Neural progenitor cell (in vitro differentiated cells): ENCODE data around the gene ERFL. TPM values are rescaled to one million over a fixed set of nuclear protein-coding genes. Genes with fewer than 3 reads are reported as not detected.

Experiments
- DNase-seq: peaks from one replicate; pipeline ENCODE4 v3.0.0-alpha.2; 2016; ENCODE audit warnings: low spot score
- H2AFZ ChIP-seq: fragments of 200-600 bp; sonication (generic); replicated peaks from 2 replicates; pipeline ENCODE4 v1.6.1; 2016; ENCODE audit warnings: antibody characterized with exemption
- H3F3A ChIP-seq: fragments of 200-600 bp; sonication (generic); 2 replicates; pipeline ENCODE4 v1.6.1; 2016; ENCODE audit warnings: antibody characterized with exemption, low read depth
- H3K27ac ChIP-seq: fragments of 200-600 bp; sonication (generic); 2 replicates; pipeline ENCODE4 v1.5.1; 2016; ENCODE audit warnings: mild to moderate bottlenecking
- H3K27me3 ChIP-seq: fragments of 200-600 bp; sonication (generic); 2 replicates; pipeline ENCODE4 v1.6.1; 2016; ENCODE audit warnings: mild to moderate bottlenecking, moderate library complexity
- H3K36me3 ChIP-seq: fragments of 200-600 bp; sonication (generic); 2 replicates; pipeline ENCODE4 v1.5.1; 2016
- H3K4me1 ChIP-seq: fragments of 200-600 bp; sonication (generic); 2 replicates; pipeline ENCODE4 v1.6.1; 2016; ENCODE audit warnings: mixed run types
- H3K4me2 ChIP-seq: fragments of 200-600 bp; sonication (generic); 2 replicates; pipeline ENCODE4 v1.6.1; 2016
- H3K4me3 ChIP-seq: fragments of 200-600 bp; sonication (generic); 2 replicates; pipeline ENCODE4 v1.5.1; 2016
- H3K79me2 ChIP-seq: fragments of 200-600 bp; sonication (generic); 2 replicates; pipeline ENCODE4 v1.6.1; 2016; ENCODE audit warnings: low read depth
- H3K9ac ChIP-seq: fragments of 200-600 bp; sonication (generic); 2 replicates; pipeline ENCODE4 v1.6.1; 2016
- H3K9me3 ChIP-seq: fragments of 200-600 bp; sonication (generic); 2 replicates; pipeline ENCODE4 v1.5.1; 2016; ENCODE audit warnings: low read depth
- H4K20me1 ChIP-seq: fragments of 200-600 bp; sonication (generic); 2 replicates; pipeline ENCODE4 v1.6.1; 2016; ENCODE audit warnings: low read depth
- H3K27ac Mint-ChIP-seq: 3 replicates; pipeline ENCODE4 v1.8.0; 2021; ENCODE audit warnings: mixed read lengths
- H3K27me3 Mint-ChIP-seq: 2 replicates; pipeline ENCODE4 v1.8.0; 2022; ENCODE audit warnings: low read depth, mild to moderate bottlenecking, inconsistent platforms, moderate library complexity, mixed read lengths; ENCODE audit not compliant: insufficient read depth
- H3K36me3 Mint-ChIP-seq: 3 replicates; pipeline ENCODE4 v1.8.0; 2021; ENCODE audit warnings: mixed read lengths
- H3K4me1 Mint-ChIP-seq: 3 replicates; pipeline ENCODE4 v1.8.0; 2021; ENCODE audit warnings: mixed read lengths
- H3K4me3 Mint-ChIP-seq: 3 replicates; pipeline ENCODE4 v1.8.0; 2021; ENCODE audit warnings: mild to moderate bottlenecking, moderate library complexity, mixed read lengths
- H3K9me3 Mint-ChIP-seq: 3 replicates; pipeline ENCODE4 v1.8.0; 2020; ENCODE audit warnings: mixed read lengths
- EZH2 ChIP-seq: fragments of 200-600 bp; sonication (generic); IDR thresholded peaks from 2 replicates; pipeline ENCODE4 v1.6.1; 2017; ENCODE audit warnings: antibody characterized with exemption, mild to moderate bottlenecking, moderate library complexity
- EZH2phosphoT487 ChIP-seq: fragments of 200-600 bp; sonication (generic); IDR thresholded peaks from 2 replicates; pipeline ENCODE4 v1.6.1; 2017; ENCODE audit warnings: antibody characterized with exemption
- total RNA-seq: library from RNA; depleted of rRNA; stranded (reverse); fragments of >200 nt; gene quantifications from 2 replicates; pipeline ENCODE4 v1.2.3, GENCODE V29; 2015; ENCODE audit warnings: low replicate concordance
- TF ChIP-seq, protein P1 (sequence below): fragments of 200-600 bp; sonication (generic); IDR thresholded peaks from 2 replicates; pipeline ENCODE4 v1.5.1; 2017; ENCODE audit warnings: antibody characterized with exemption, mild to moderate bottlenecking

ERFL gene
- total RNA-seq, 1 donor from 2014 or later: 0.65 TPM

- no peak overlapping the region for H3K4me3 ChIP-seq
- H3K4me1 ChIP-seq: peaks cover 8% of the 10 kb centered on the region
- H3K4me2 ChIP-seq: no peak overlapping the region
- peaks cover 4% of the 10 kb centered on the region for H3K4me1 Mint-ChIP-seq
- peaks cover 24% of the 10 kb centered on the region for H3K27me3 Mint-ChIP-seq
- H3K27ac Mint-ChIP-seq: no peak overlapping the region
- H3K9me3 ChIP-seq: no peaks in the 10 kb centered on the region
- no peak overlapping the region for H3K4me3 Mint-ChIP-seq
- no peak overlapping the region for H3K9ac ChIP-seq
- no peak overlapping the region for H2AFZ ChIP-seq
- no peaks in the 10 kb centered on the region for H3K9me3 Mint-ChIP-seq
- no peak overlapping the region for H3K27ac ChIP-seq
- H4K20me1 ChIP-seq: peaks cover 17% of the 10 kb centered on the region
- peaks cover 5% of the 10 kb centered on the region for H3K36me3 Mint-ChIP-seq
- no peaks in the 10 kb centered on the region for H3K36me3 ChIP-seq
- no peaks in the 10 kb centered on the region for H3F3A ChIP-seq
- TF ChIP-seq EZH2 (no peak), EZH2phosphoT487 (no peak)
- TF ChIP-seq, protein P1, sequence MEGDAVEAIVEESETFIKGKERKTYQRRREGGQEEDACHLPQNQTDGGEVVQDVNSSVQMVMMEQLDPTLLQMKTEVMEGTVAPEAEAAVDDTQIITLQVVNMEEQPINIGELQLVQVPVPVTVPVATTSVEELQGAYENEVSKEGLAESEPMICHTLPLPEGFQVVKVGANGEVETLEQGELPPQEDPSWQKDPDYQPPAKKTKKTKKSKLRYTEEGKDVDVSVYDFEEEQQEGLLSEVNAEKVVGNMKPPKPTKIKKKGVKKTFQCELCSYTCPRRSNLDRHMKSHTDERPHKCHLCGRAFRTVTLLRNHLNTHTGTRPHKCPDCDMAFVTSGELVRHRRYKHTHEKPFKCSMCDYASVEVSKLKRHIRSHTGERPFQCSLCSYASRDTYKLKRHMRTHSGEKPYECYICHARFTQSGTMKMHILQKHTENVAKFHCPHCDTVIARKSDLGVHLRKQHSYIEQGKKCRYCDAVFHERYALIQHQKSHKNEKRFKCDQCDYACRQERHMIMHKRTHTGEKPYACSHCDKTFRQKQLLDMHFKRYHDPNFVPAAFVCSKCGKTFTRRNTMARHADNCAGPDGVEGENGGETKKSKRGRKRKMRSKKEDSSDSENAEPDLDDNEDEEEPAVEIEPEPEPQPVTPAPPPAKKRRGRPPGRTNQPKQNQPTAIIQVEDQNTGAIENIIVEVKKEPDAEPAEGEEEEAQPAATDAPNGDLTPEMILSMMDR: no peak
- H3K79me2 ChIP-seq: no peaks in the 10 kb centered on the region
- H3K27me3 ChIP-seq: peaks cover 45% of the 10 kb centered on the region
- DNase-seq: no peak
Observed at GRCh38 chr19:41907994-41908615, 20.1 kb downstream of the ERFL start.

DNA sequence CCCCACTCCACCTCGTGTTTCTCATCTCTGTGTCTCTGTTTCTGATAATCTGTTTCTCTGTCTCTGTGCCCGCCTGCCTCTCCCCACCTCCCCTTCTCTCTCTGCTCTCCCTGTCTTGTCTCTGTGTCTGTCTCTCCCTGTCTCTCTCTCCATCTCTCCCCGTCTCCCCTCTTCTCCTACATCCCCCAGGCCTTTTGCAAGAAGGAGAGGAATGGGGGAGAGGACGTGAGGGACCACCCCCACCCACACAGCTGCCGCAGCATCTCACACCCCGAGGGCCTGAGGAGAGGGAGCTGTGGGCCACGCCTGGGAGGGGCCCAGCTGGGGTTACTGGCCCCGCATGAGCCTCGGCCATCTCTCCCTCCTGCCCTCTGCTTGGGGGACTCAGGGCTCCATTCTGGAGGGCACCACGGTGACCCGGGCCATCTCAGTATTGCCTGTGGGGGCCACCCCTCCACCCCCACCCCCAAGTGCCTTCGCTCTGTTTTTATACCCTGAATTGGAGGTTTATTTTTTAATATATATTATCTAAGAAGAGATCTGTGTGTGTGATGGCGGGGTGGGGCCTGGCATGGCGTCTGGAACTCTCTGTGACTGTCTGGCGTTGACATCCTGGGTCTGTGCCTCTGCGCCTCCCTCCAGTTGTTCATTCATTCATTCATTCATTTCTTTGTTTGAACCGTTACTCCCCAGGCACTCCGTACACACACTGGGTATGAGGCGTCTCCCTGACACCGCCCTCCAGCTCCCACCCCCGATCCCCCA lies 21.2 kb downstream of the ERFL start:
- H3K9me3 Mint-ChIP-seq: no peaks in the 10 kb centered on the region
- H3K9ac ChIP-seq: no peak overlapping the region
- H3K27ac Mint-ChIP-seq: no peak overlapping the region
- H3K4me3 Mint-ChIP-seq: no peak overlapping the region
- peaks cover 5% of the 10 kb centered on the region for H3K36me3 Mint-ChIP-seq
- H3K36me3 ChIP-seq: no peaks in the 10 kb centered on the region
- H3K27ac ChIP-seq: no peak overlapping the region
- H3K4me1 ChIP-seq: no peaks in the 10 kb centered on the region
- no peak overlapping the region for H2AFZ ChIP-seq
- H3K79me2 ChIP-seq: no peaks in the 10 kb centered on the region
- peaks cover 35% of the 10 kb centered on the region for H3K27me3 ChIP-seq
- peaks cover 12% of the 10 kb centered on the region for H4K20me1 ChIP-seq
- peaks cover 18% of the 10 kb centered on the region for H3K27me3 Mint-ChIP-seq
- H3K4me1 Mint-ChIP-seq: peaks cover 4% of the 10 kb centered on the region
- no peak for TF ChIP-seq EZH2
- TF ChIP-seq EZH2phosphoT487: no peak
- TF ChIP-seq, protein P1: no peak
- no peak overlapping the region for H3K4me2 ChIP-seq
- no peaks in the 10 kb centered on the region for H3K9me3 ChIP-seq
- H3K4me3 ChIP-seq: no peak overlapping the region
- H3F3A ChIP-seq: no peaks in the 10 kb centered on the region
- no peak for DNase-seq

DNA sequence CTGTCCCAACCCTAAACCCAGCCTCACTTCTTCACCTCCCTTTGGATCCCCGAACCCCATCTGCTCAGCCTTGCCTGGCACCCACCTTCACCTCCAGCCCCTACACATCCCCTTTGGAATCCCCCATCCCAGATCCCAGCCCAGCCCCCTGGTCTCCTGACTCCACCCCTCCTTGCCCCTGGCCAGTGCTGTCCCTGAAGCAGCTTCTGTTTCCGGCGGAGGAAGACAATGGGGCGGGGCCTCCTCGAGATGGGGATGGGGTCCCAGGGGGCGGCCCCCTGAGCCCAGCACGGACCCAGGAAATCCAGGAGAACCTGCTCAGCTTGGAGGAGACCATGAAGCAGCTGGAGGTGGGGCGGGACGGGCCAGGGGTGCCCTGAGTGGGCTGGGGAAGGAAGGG lies 22.0 kb downstream of the ERFL start:
- Histone ChIP-seq H3K79me2 (no peaks in the 10 kb centered on the region), H3K36me3 (no peaks in the 10 kb centered on the region), H4K20me1 (peaks cover 4% of the 10 kb centered on the region), H3K4me3 (no peak overlapping the region), H3F3A (no peaks in the 10 kb centered on the region), H3K27ac (no peak overlapping the region), H3K9ac (no peak overlapping the region), H2AFZ (no peak overlapping the region), H3K4me2 (no peak overlapping the region), H3K4me1 (no peaks in the 10 kb centered on the region), H3K9me3 (no peaks in the 10 kb centered on the region), H3K27me3 (peaks cover 26% of the 10 kb centered on the region)
- no peaks in the 10 kb centered on the region for H3K4me1 Mint-ChIP-seq
- DNase-seq: no peak
- TF ChIP-seq EZH2 (no peak), EZH2phosphoT487 (no peak)
- TF ChIP-seq, protein P1: no peak
- H3K9me3 Mint-ChIP-seq: no peaks in the 10 kb centered on the region
- peaks cover 5% of the 10 kb centered on the region for H3K36me3 Mint-ChIP-seq
- H3K27me3 Mint-ChIP-seq: peaks cover 9% of the 10 kb centered on the region
- H3K27ac Mint-ChIP-seq: no peak overlapping the region
- no peak overlapping the region for H3K4me3 Mint-ChIP-seq
